ENCODE measurements around the gene KCNAB1.

KCNAB1 gene

GRCh38 chr3:156334841-156335545 lies 214.6 kb downstream of the KCNAB1 start:
- DNase-seq = no peak

DNA sequence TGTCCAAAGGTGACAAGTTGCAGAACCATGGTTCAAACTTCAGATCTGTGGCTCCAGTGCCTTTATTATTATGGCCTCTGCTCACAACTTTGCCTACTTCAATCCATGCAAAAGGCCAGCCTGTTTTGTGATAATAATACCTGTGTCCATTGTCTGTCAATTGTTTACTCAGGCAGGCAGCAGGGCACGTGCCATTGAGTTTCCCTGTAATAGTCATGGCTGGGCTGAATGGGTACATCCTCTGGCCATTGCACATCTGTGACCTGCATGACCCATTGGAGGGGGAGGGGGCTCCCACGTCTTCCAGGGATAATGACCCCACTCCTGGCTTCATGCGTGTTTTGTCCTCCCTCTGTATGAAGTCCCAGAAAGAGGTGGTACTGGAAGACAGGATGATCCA lies 219.1 kb downstream of the KCNAB1 start:
- no peak for DNase-seq

GRCh38 chr3:156341332-156341731 lies 221.0 kb downstream of the KCNAB1 start:
- DNase-seq = no peak

- DNase-seq = no peak
Observed at GRCh38 chr3:156341831-156342416, 221.5 kb downstream of the KCNAB1 start.

- no peak for DNase-seq
Observed at GRCh38 chr3:156344215-156344614, 223.8 kb downstream of the KCNAB1 start.

GRCh38 chr3:156349111-156349510 lies 228.7 kb downstream of the KCNAB1 start:
- no peak for DNase-seq

- DNase-seq = no peak
Observed at GRCh38 chr3:156349978-156350377, 229.6 kb downstream of the KCNAB1 start.

GRCh38 chr3:156350781-156351180 lies 230.4 kb downstream of the KCNAB1 start:
- DNase-seq = no peak

DNA sequence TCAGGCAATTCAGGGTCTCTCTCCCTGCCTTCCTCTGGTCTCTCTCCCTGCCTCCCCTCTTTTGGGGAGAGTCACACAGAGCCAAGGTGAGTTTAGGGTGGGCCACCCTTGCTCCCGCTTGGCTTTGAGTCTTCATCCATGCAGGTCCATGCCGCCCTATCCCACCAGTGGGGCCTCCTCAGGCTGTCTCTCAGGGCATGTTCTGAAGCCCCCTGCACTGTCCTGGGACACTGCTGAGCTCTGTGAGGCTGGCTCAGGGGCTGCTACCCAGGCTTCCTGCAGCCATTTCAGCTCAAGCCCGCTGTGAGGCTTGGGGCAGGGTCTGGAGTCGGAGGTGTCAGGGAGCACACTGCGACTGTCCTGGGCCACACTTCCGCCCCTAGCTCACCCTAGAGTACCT lies 231.4 kb downstream of the KCNAB1 start:
- DNase-seq = no peak

GRCh38 chr3:156352728-156353127 lies 232.3 kb downstream of the KCNAB1 start:
- no peak for DNase-seq

DNA sequence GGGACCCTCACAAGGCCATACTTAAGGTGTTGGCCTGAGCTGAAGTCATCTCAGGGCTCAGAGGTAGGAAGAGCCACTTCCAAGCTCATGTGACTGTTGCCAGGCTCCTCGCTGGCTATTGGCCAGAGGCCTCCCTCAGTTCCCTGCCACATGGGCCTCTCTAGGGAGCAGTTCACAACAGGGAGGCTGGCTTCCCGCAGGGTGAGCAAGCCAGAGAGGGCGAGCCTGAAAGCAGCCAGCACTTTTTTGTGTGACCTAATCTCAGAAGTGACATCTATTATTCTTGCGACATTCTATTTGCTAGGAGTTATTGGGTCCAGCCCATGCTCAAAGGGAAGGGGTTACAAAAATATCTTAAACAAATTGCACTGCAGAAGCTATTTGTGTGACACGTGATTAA lies 233.2 kb downstream of the KCNAB1 start:
- no peak for DNase-seq

DNA sequence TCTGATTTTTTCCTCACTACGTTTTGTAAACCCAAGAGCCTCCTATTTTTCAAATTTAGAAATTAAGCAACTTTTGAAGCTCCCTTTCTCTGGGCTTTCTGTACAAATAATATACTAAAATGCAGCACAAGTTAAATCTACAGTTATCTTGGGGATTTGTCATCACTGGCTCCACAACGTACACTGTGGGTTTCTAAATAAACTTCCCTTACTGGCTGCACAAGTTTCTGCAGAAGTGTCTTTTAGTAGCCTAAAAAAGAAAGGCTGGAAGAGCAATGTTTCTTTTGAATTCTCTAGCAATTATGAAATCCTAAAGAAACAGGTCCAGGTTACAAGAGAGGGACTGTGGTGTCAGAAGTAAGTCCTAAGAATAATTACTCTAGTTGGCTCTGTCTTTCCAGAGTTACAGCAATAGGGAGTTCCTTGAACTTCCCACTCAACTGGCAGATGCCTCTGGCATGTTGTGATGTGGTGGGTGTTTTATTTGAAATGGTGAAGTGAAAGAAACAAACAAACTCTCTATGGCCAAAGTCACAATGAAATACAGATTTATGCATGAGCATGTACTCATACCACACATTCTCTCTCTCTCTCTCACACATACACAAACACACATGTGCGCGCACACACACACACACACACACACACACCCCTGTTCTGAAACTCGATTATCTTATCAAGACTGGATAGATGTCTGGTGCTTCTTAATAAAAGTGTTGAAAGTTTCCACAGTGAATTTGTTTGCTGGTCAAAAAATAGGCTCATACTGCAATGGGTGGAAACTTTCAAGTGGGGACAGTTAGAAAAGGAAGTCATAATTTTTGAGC lies 236.4 kb downstream of the KCNAB1 start:
- no peak for DNase-seq

GRCh38 chr3:156358232-156358631 lies 237.9 kb downstream of the KCNAB1 start:
- no peak for DNase-seq

DNA sequence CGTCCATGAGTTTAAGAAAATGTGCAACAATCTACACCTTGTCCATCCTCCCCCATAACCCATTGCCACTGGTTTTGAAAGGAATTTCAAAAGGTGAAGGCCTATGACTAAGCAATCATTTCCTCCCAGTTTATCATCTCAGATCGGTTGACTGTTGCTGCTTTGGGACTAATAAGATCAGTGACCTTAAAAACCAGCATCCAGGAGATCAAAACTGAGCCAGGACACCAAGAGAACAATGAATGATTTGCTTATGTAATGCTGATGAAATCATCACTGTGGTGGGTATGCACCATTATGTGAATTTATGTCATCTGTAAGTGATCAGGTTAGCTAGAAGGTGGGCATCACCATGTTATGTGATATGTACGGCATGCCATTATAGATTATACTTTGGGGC lies 239.0 kb downstream of the KCNAB1 start:
- DNase-seq = no peak

DNA sequence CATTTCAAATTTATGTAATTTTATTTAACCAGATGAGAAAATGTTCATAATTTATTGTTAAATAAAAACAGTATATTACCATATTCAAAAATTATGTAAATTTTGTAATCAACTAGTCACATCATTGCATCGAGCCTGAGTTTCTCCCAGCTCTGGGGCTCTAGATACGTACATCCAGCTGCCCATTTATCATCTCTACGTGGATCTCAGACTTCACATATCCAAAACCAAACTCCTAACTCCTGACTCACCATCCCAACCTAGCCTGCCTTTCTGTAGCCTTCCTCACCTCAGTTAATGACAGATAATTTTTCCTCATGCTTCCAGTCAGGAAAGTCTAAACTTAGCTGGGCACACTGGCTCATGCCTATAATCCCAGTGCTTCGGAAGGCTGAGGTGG lies 239.7 kb downstream of the KCNAB1 start:
- DNase-seq = no peak

DNA sequence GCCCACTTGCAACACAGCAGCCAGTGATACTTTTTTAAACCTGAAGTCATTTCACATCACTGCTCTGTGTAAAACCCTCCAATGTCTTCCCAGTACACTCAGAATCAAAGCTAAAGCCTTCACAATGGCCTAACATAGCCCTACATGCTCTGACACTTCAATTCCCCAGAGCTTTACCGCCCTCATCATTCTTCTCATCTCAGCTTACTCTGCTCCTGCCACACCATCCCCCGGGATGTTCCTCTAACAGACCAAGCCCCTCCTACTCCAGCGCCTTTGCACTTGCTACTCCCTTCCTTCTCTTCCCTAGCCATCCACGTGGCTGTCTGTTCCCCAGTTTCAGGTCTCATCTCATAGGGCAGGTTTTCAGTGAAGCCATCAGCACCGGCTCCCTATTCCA lies 240.6 kb downstream of the KCNAB1 start:
- no peak for DNase-seq

GRCh38 chr3:156366559-156366958 lies 246.2 kb downstream of the KCNAB1 start:
- no peak for DNase-seq

DNA sequence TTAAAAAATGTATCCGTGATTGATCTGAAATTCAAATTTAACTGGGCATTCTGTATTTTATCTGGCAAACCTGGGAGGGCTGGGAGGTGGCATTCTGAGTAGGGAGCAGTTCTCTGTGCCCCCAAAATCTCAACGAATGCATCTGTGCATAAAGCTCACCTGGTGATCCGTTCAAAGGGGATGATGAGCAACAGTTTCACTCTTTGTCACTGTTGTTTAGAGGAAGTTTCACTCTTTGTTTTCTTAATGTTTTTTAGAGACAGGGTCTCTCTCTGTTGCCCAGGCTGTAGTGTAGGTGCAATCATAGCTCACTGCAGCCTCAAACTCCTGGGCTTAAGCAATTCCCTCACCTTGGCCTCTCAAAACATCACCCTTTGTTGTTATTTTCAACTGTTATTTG lies 247.8 kb downstream of the KCNAB1 start:
- no peak for DNase-seq

GRCh38 chr3:156371701-156372100 lies 251.3 kb downstream of the KCNAB1 start:
- DNase-seq = no peak

- no peak for DNase-seq
Observed at GRCh38 chr3:156373095-156373494, 252.7 kb downstream of the KCNAB1 start.

- no peak for DNase-seq
Observed at GRCh38 chr3:156373654-156374053, 253.3 kb downstream of the KCNAB1 start.

DNA sequence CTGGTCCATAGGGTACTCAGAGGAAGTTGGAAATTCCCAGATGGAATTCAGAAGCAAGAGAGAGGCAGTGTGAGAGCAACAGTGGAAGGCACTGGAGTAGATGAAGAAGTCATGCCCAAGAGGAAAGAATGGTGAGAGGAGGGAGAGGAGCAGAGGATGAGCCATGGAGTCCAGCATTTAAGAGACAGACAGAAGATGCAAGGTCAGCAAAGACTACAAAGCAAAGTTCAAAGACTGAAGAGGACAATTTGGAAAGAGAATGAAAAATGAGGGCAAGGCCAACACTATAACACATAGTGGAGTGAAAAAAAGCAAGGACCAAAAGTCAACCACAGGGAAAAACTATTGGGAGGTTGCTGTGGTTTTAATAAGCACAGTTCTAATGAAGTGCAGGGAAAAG lies 255.8 kb downstream of the KCNAB1 start:
- DNase-seq = no peak

- no peak for DNase-seq
Observed at GRCh38 chr3:156377266-156377665, 256.9 kb downstream of the KCNAB1 start.

- DNase-seq = no peak
Observed at GRCh38 chr3:156377718-156378117, 257.3 kb downstream of the KCNAB1 start.
